K562 treated with DMSO at 1 percent for 4 hours (cell line): ENCODE measurements around the gene FBRS. TPM values are rescaled to one million over a fixed set of nuclear protein-coding genes. Genes with fewer than 3 reads are reported as not detected.

Source experiments
- total RNA-seq: library from RNA; unstranded; fragments of 300-600 nt; gene quantifications from 2 replicates; pipeline ENCODE4 v1.2.3, GENCODE V29; 2022; ENCODE audit not compliant: insufficient read depth

FBRS gene
- 53.4 and 54.9 TPM in 2 replicates for total RNA-seq

GRCh38 chr16:30657866-30658730 lies at the start of gene FBRS:
FBRS (plus strand) TSS chr16:30658431; CDS start chr16:30659519, 1,088 bp downstream.

DNA sequence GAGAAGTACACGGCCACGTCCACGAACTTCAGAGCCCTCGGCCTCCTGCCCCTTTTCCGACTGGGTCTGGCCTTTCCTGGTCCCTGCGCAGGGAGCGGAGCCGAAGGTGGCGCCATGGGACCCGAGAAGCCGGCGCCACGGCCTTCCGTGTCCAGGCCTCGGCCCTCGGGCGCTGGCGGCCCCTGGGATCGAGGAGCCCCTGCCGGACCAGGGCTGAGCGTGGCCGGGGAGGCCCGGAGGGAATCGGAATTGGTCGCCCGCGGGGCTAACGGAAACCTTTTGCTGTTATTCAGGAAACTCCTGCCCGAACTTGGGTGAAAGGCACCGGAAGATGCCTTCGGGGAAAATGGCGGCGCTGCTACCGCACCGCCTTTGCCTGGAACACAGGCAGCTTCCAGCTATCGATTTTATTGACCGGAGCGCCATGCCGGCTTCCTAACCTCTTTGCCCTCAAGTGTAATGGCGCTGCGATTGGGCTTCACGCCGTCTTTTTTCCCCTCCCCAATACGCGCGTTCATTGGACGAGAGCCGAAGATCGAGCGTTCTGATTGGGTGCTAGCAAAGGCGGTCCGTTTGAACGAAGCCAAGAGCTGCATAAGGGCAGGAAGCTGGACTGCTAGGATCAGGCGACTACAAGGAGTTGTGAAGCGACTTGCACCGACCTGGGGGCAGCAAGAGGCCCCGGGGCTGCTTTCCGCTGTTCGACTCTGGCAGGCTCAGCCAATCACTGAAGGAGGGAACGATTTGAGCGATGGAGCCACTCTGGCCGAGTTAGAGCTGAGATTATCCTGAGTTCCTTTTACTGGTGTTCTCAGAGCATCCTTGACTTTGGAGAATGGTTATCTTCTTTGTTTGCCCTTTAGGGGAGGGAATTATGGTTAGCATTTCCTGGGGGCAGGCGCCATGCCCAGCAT lies 48.0 kb upstream of the FBRS start, which contains the start of gene ZNF689:
TSS of gene ZNF689 (minus strand) at position 464 of the 914 bp plus-strand sequence. CDS start at position 116, 348 bp downstream.

GRCh38 chr16:30650369-30651123 lies 7.7 kb upstream of the FBRS start, which contains the start of gene PRR14:
PRR14 (plus strand) TSS chr16:30650960; CDS start chr16:30651646, 686 bp downstream.

DNA sequence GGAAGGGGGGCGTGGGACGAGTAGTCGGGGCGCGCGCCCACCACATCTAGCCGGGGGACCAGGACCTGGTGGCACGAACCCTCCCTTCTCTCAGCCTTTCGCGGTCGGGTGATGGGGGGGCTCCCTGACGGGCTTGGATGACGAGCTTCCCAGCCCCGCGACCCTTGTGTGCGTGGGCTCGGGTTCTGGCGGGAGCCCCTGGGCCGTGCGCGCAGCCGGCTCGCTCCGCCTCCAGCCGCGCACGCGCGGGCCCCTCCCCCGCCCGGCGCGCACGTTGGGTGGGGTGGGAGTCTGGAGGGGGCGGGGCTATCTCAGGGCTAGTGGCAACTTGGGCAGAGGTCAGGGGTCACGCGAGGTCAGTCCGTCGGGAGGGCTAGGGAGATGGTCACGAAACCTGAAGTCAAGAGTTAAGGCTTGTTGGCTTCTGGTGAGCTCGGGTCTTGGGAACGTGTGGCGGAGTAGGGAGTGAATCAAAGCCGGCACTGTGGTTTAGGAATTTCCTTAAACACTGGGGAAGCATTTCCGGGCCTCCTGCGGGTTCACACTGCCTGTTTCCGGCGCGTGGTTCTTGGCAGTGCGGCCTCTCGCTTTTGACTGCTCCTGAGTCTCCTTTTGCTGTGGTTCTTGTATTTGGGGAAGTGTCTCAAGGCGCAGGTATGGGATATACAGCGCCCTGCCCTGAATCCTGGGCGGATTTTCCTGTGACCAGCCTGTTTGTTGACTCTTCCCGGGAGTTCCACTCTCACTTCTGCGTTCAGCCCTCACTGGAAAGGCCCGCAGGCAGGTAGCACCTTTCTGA lies 40.8 kb downstream of the FBRS start, which contains the start of gene SRCAP:
TSS of gene SRCAP (plus strand) at position 356 of the 799 bp plus-strand sequence. CDS start 1,654 bp downstream, outside the sequence.

Other genes starting within 250 kb of the FBRS start
- gene DCTPP1, start 228.4 kb upstream of the FBRS start, total RNA-seq = 49.1 and 53.8 TPM in 2 replicates
- 72.3 and 75.1 TPM in 2 replicates for gene SEPHS2, start 212.6 kb upstream of the FBRS start, total RNA-seq
- not detected in 2 replicates for gene ITGAL, start 185.7 kb upstream of the FBRS start, total RNA-seq
- 64.8 and 75.1 TPM in 2 replicates for gene ZNF768, start 131.9 kb upstream of the FBRS start, total RNA-seq
- 0.63 and 1.3 TPM in 2 replicates for gene ZNF747, start 123.6 kb upstream of the FBRS start, total RNA-seq
- gene ZNF764, start 100.1 kb upstream of the FBRS start, total RNA-seq = 3.2 and 6.6 TPM in 2 replicates
- 3.4 and 5.0 TPM in 2 replicates for gene ZNF688, start 86.7 kb upstream of the FBRS start, total RNA-seq
- 4.2 and 5.2 TPM in 2 replicates for gene ZNF785, start 72.7 kb upstream of the FBRS start, total RNA-seq
- gene ZNF689, start 48.0 kb upstream of the FBRS start, total RNA-seq = 10.6 and 11.7 TPM in 2 replicates
- 55.6 and 57.7 TPM in 2 replicates for gene PRR14, start 7.5 kb upstream of the FBRS start, total RNA-seq
- gene SRCAP, start 40.7 kb downstream of the FBRS start, total RNA-seq = 31.6 and 38.1 TPM in 2 replicates
- gene PHKG2, start 90.0 kb downstream of the FBRS start, total RNA-seq = 49.9 and 50.4 TPM in 2 replicates
- gene CFAP119, start 103.6 kb downstream of the FBRS start, total RNA-seq = 8.3 and 10.7 TPM in 2 replicates
- 59.0 and 76.4 TPM in 2 replicates for gene RNF40, start 103.9 kb downstream of the FBRS start, total RNA-seq
- gene ZNF629, start 128.8 kb downstream of the FBRS start, total RNA-seq = 8.6 and 11.0 TPM in 2 replicates
- 23.3 and 23.5 TPM in 2 replicates for gene BCL7C, start 235.6 kb downstream of the FBRS start, total RNA-seq
- gene CTF1, start 238.2 kb downstream of the FBRS start, total RNA-seq = 4.3 and 5.5 TPM in 2 replicates